Activated T-helper 1 cell treated with anti-CD3 and anti-CD28 coated beads, Interleukin-2, amount 50 U/mL, for 16 hours (primary cell): ENCODE results near the gene SMC5.
"Not testable (repeated sequence)": the region's sequence is repeated elsewhere in the genome, so short reads cannot be mapped to it uniquely, and the experiment has no call there.

Experiments
- DNase-seq, 2 donors: peaks; one replicate each; pipeline ENCODE4 v3.0.0-alpha.2; 2020; ENCODE audit warnings: low read depth in 1 of 2, low spot score in 1 of 2

The SMC5 gene

GRCh38 chr9:70262948-70263347 is 4.2 kb downstream of the SMC5 start:
- DNase-seq, result no peak

GRCh38 chr9:70263421-70263820 is 4.6 kb downstream of the SMC5 start:
- DNase-seq, result no peak

GRCh38 chr9:70278305-70278704 is 19.5 kb downstream of the SMC5 start:
- DNase-seq, result no peak

- DNase-seq, result no peak
Measured at GRCh38 chr9:70283848-70284247, 25.1 kb downstream of the SMC5 start.

GRCh38 chr9:70285246-70285645 is 26.5 kb downstream of the SMC5 start:
- DNase-seq, result no peak

- no peak for DNase-seq
Measured at GRCh38 chr9:70285981-70286598, 27.3 kb downstream of the SMC5 start.

- DNase-seq, result no peak
Measured at GRCh38 chr9:70290626-70291025, 31.8 kb downstream of the SMC5 start.

GRCh38 chr9:70291446-70291845 is 32.7 kb downstream of the SMC5 start:
- DNase-seq, result no peak

- DNase-seq, result no peak
Measured at GRCh38 chr9:70292253-70292652, 33.5 kb downstream of the SMC5 start.

GRCh38 chr9:70293214-70293613 is 34.4 kb downstream of the SMC5 start:
- DNase-seq, result no peak

GRCh38 chr9:70297141-70297540 is 38.4 kb downstream of the SMC5 start:
- no peak for DNase-seq

GRCh38 chr9:70298245-70298771 is 39.5 kb downstream of the SMC5 start:
- DNase-seq, result no peak

- no peak for DNase-seq
Measured at GRCh38 chr9:70303268-70303667, 44.5 kb downstream of the SMC5 start.

GRCh38 chr9:70304810-70305209 is 46.0 kb downstream of the SMC5 start:
- DNase-seq, result no peak

- DNase-seq, result no peak
Measured at GRCh38 chr9:70315389-70315788, 56.6 kb downstream of the SMC5 start.

GRCh38 chr9:70318002-70318401 is 59.2 kb downstream of the SMC5 start:
- DNase-seq, result no peak

- no peak for DNase-seq
Measured at GRCh38 chr9:70322096-70322495, 63.3 kb downstream of the SMC5 start.

- no peak for DNase-seq
Measured at GRCh38 chr9:70324963-70325362, 66.2 kb downstream of the SMC5 start.

- DNase-seq, result not testable (repeated sequence)
Measured at GRCh38 chr9:70328625-70329024, 69.8 kb downstream of the SMC5 start.

- no peak for DNase-seq
Measured at GRCh38 chr9:70340572-70340971, 81.8 kb downstream of the SMC5 start.

- DNase-seq, result no peak
Measured at GRCh38 chr9:70347046-70347445, 88.3 kb downstream of the SMC5 start.

- no peak for DNase-seq
Measured at GRCh38 chr9:70352356-70352755, 93.6 kb downstream of the SMC5 start.

- DNase-seq, result no peak
Measured at GRCh38 chr9:70352802-70353201, 94.0 kb downstream of the SMC5 start.
